SU-DHL-6 (cell line): Measurements from ENCODE around the gene PPP6R3.
"Not testable (repeated sequence)": the region's sequence is repeated elsewhere in the genome, so short reads cannot be mapped to it uniquely, and the experiment has no call there.

Experiments
- CTCF ChIP-seq: fragments of 200-600 bp; sonication (generic); IDR thresholded peaks from one replicate; pipeline ENCODE4 v1.5.1; 2017; ENCODE audit warnings: antibody characterized with exemption, mild to moderate bottlenecking, low read length, moderate library complexity; ENCODE audit not compliant: insufficient read depth, poor library complexity, severe bottlenecking
- EZH2phosphoT487 ChIP-seq: fragments of 200-600 bp; sonication (generic), shearing (Covaris generic); conservative IDR thresholded peaks from 2 replicates; pipeline ENCODE4 v1.6.1; 2018; ENCODE audit warnings: mild to moderate bottlenecking, antibody characterized with exemption, low read length, moderate library complexity, mixed read lengths

- TF ChIP-seq CTCF, EZH2phosphoT487: not testable (repeated sequence)
Observed at GRCh38 chr11:68634606-68635005, 174.1 kb downstream of the PPP6R3 start.
